ENCODE results near the gene ELMO1.

GRCh38 chr7:37209195-37209594 lies 239.5 kb downstream of the ELMO1 start:
- TF ChIP-seq CTCF (IDR thresholded peaks at IDR 0.05; ENCODE audit: borderline replicate concordance, extremely low read depth, low read length, poor library complexity, severe bottlenecking) (no peak), EZH2 (IDR thresholded peaks at IDR 0.05; ENCODE audit: borderline replicate concordance, low read depth, low read length, severe bottlenecking) (no peak)

Data from DND-41 (cell line).